AG04450 (cell line): ENCODE results near the gene LRMDA. TPM values are rescaled to one million over a fixed set of nuclear protein-coding genes. Genes with fewer than 3 reads are reported as not detected.
A peak's percentile ranks its signal among the peaks of the same experiment; 100 is the strongest.

Experiments
- CTCF ChIA-PET: fragments of 300-600, 350-600 bp; formaldehyde crosslinking; extraction: SDS; loops from one replicate; lab custom pipeline; 2022; ENCODE audit warnings: antibody characterized with exemption, inconsistent platforms; lab: Charles Lee
- POLR2A ChIA-PET: fragments of 350-600 bp; formaldehyde crosslinking; extraction: SDS; loops from one replicate; lab custom pipeline; 2021; ENCODE audit warnings: antibody characterized with exemption, inconsistent platforms; lab: Yijun Ruan, JAX
- DNase-seq: peaks from one replicate; pipeline ENCODE4 v3.0.0-alpha.2; 2011; ENCODE audit warnings: low read depth, low spot score
- H3K27ac ChIP-seq: one replicate; pipeline ENCODE4 v1.5.1; 2012; ENCODE audit warnings: low read depth, low read length, control low read depth
- H3K27me3 ChIP-seq: one replicate; pipeline ENCODE4 v1.6.0; 2012; ENCODE audit warnings: low read length; ENCODE audit not compliant: control insufficient read depth, insufficient read depth
- H3K4me3 ChIP-seq: 2 replicates; pipeline ENCODE4 v1.5.1; 2011; ENCODE audit warnings: mild to moderate bottlenecking, low read depth, low read length, control low read depth
- H3K9me3 ChIP-seq: 2 replicates; pipeline ENCODE4 v1.5.1; 2012; ENCODE audit warnings: low read length; ENCODE audit not compliant: control insufficient read depth, insufficient read depth
- CTCF ChIP-seq: IDR thresholded peaks from 2 replicates; pipeline ENCODE4 v1.5.1; 2011; ENCODE audit warnings: low read depth, low read length, control low read depth, inconsistent platforms
- polyA plus RNA-seq: library from polyadenylated mRNA; depleted of rRNA; stranded (reverse); fragments of >200 nt; gene quantifications from 2 replicates; pipeline ENCODE4 v1.2.3, GENCODE V29; 2011

LRMDA gene
- polyA plus RNA-seq, 1 experiment: 0.12 TPM

- H3K9me3 ChIP-seq: no peaks in the 10 kb centered on the region
- no peak for DNase-seq
- no peak for TF ChIP-seq CTCF
- peak overlapping the region; percentile 21 for H3K27ac ChIP-seq
- H3K4me3 ChIP-seq: no peak overlapping the region
- POLR2A ChIA-PET: no interaction called here
- no peaks in the 10 kb centered on the region for H3K27me3 ChIP-seq
- CTCF ChIA-PET: no interaction called here
Observed at GRCh38 chr10:76150139-76150875, 718.9 kb downstream of the LRMDA start.

- Histone ChIP-seq H3K9me3 (no peaks in the 10 kb centered on the region), H3K27ac (peak overlapping the region; percentile 21), H3K27me3 (no peaks in the 10 kb centered on the region), H3K4me3 (no peak overlapping the region)
- ChIA-PET POLR2A (no interaction called here), CTCF (no interaction called here)
- no peak for DNase-seq
- TF ChIP-seq CTCF: no peak
Observed at GRCh38 chr10:76150876-76151288, 719.5 kb downstream of the LRMDA start.

GRCh38 chr10:76152186-76152585 is 720.8 kb downstream of the LRMDA start:
- no peak for DNase-seq
- no peak overlapping the region for H3K4me3 ChIP-seq
- no peak for TF ChIP-seq CTCF
- H3K9me3 ChIP-seq: no peaks in the 10 kb centered on the region
- H3K27ac ChIP-seq: no peak overlapping the region
- ChIA-PET CTCF (no interaction called here), POLR2A (no interaction called here)
- no peaks in the 10 kb centered on the region for H3K27me3 ChIP-seq

- DNase-seq: no peak
- CTCF ChIA-PET: no interaction called here
- H3K27me3 ChIP-seq: no peaks in the 10 kb centered on the region
- no peak overlapping the region for H3K27ac ChIP-seq
- no peak overlapping the region for H3K4me3 ChIP-seq
- POLR2A ChIA-PET: no interaction called here
- no peaks in the 10 kb centered on the region for H3K9me3 ChIP-seq
- TF ChIP-seq CTCF: no peak
Observed at GRCh38 chr10:76155961-76156360, 724.5 kb downstream of the LRMDA start.

- Histone ChIP-seq H3K9me3 (no peaks in the 10 kb centered on the region), H3K4me3 (no peak overlapping the region), H3K27ac (no peak overlapping the region), H3K27me3 (no peaks in the 10 kb centered on the region)
- ChIA-PET CTCF (no interaction called here), POLR2A (no interaction called here)
- DNase-seq: no peak
- no peak for TF ChIP-seq CTCF
Observed at GRCh38 chr10:76160446-76161300, 729.2 kb downstream of the LRMDA start.
